Heart left ventricle (tissue), 13 donors: ENCODE data around the gene FNBP1.
"Not testable (repeated sequence)": the region's sequence is repeated elsewhere in the genome, so short reads cannot be mapped to it uniquely, and the experiment has no call there.

Experiments
- POLR2A ChIP-seq, 2 donors: fragments of 450-650 bp; IDR thresholded peaks; one replicate each; pipeline ENCODE4 v1.6.1; 2017; ENCODE audit warnings: antibody characterized with exemption in 2 of 2, mild to moderate bottlenecking in 2 of 2, moderate library complexity in 2 of 2
- TF ChIP-seq, protein P1 (sequence below), 12 donors: fragments of 200-600 bp; sonication (generic) in 4 of 12; IDR thresholded peaks; one replicate each; pipeline versions ENCODE4 v1.5.0 to v1.8.0; 2018 to 2022; ENCODE audit warnings: antibody characterized with exemption in 12 of 12, mild to moderate bottlenecking in 5 of 12
- donor health status: ischemic (EF 13 %, LVEDD 7.1; RV severe dilation, severe dysfunction).
- donor health status: DM: no; HTN: yes; CAD: no.
- donor health status: DM: no; HTN: no; CAD: no.
- donor health status: ischemic (EF 25% LVEDD 6.9; RV normal size, moderate dysfunction).
- donor health status: ischemic (EF 25% LVEDD 5.7; RV mildly dilated, moderate dysfunction).
- donor health status: ischemic (EF 35%, LVEDD 5.7; RV mildly dilated, moderate dysfunction).
- donor health status: nonischemic (EF 11% LVEDD 7.7; RV severe dilation, severe dysfunction).
- donor health status: DM: yes; HTN: yes; CAD: no.
- donor health status: PGD.
- donor health status: ischemic (EF 29% LVEDD 5.4; RV normal size, mild dysfunction).
- donor health status: nonischemic (EF 23%, LVEDD 6.1; RV moderate dilation, normal function).

DNA sequence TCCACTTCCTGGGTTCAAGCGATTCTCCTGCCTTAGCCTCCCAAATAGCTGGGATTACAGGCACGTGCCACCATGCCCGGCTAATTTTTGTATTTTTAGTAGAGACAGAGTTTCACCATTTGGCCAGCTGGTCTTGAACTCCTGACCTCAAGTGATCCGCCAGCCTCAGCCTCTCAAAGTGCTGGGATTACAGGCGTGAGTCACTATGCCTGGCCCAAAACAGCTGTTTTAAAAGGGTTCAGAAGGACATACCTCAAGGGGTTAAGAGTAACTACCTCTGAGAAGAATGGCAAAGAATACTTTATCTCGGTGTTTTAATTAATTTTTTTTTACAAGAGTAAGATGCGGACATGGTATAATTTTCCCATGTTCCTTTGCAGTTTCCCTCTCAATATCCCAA lies 94.4 kb downstream of the FNBP1 start:
- TF ChIP-seq, protein P1, sequence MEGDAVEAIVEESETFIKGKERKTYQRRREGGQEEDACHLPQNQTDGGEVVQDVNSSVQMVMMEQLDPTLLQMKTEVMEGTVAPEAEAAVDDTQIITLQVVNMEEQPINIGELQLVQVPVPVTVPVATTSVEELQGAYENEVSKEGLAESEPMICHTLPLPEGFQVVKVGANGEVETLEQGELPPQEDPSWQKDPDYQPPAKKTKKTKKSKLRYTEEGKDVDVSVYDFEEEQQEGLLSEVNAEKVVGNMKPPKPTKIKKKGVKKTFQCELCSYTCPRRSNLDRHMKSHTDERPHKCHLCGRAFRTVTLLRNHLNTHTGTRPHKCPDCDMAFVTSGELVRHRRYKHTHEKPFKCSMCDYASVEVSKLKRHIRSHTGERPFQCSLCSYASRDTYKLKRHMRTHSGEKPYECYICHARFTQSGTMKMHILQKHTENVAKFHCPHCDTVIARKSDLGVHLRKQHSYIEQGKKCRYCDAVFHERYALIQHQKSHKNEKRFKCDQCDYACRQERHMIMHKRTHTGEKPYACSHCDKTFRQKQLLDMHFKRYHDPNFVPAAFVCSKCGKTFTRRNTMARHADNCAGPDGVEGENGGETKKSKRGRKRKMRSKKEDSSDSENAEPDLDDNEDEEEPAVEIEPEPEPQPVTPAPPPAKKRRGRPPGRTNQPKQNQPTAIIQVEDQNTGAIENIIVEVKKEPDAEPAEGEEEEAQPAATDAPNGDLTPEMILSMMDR (IDR thresholded peaks at IDR 0.05), result not testable (repeated sequence)
- TF ChIP-seq POLR2A (IDR thresholded peaks at IDR 0.05), result not testable (repeated sequence)
